ENCODE measurements around the gene TCEAL3. TPM values are rescaled to one million over a fixed set of nuclear protein-coding genes. Genes with fewer than 3 reads are reported as not detected.

The TCEAL3 gene
- total and polyA plus RNA-seq, 9 of the 15 experiments (the other 6 are each of a cell fraction or from before 2014, with no cell fraction given): not detected

DNA sequence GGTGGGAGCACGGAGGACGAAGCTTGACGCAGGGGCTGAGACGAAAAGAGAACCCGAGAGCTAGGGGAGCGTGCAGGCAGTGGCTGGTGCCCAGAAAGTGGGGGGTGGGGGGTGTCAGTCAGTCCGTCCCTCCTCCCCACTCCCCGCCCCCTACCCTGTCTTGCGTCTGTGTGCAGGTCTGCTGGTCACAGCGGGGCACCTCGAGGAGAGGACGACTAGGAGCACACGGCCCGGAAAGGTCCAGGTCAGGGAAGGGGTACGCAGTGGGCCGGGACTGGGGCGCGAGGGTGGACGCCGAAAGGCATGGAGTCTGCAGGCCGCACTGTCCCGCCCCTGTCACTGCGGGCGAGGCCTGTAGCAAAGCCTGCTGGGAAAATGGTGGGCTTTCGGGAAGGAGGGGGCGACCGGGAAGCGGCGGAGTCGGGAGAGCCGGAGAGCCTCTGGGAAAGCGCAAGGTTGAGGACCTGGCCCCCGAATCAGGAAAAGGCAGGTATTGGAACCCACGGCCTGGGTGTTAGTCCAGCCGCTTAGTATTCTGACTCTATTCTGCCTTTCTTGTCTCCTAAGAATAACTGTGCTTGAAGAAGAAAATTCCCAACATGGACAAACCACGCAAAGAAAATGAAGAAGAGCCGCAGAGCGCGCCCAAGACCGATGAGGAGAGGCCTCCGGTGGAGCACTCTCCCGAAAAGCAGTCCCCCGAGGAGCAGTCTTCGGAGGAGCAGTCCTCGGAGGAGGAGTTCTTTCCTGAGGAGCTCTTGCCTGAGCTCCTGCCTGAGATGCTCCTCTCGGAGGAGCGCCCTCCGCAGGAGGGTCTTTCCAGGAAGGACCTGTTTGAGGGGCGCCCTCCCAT lies 21.8 kb downstream of the TCEAL3 start:
- FAIRE-seq: peak; percentile 77
- H3K4me3 ChIP-seq: peak overlapping the region; percentile 45
- peaks cover 0 to 5% of the 10 kb centered on the region in 2 experiments; a peak in 3 of 5 replicates for H3K4me1 ChIP-seq (replicated peaks in 1 of 2; ENCODE audit: control insufficient read depth in 2 of 2, insufficient read depth in 2 of 2, low read length in 2 of 2)
- in situ Hi-C loops (cut with MboI) (no loop called here), intact Hi-C loops (cut with micrococcal nuclease) (no loop called here)
- no peaks in the 10 kb centered on the region for H3K9me1 ChIP-seq (ENCODE audit: control insufficient read depth, insufficient read depth, low read length)
- no peaks in the 10 kb centered on the region for H3K27me3 ChIP-seq (ENCODE audit: control insufficient read depth in 2 of 2, insufficient read depth in 2 of 2, low read length in 2 of 2)
- peak; percentile 90 for ATAC-seq
- peak overlapping the region; percentile 73 for H3K4me2 ChIP-seq (ENCODE audit: insufficient read depth, low read length)
- H3K9me3 ChIP-seq (replicated peaks; ENCODE audit: control insufficient read depth, insufficient read depth, low read depth, low read length): no peaks in the 10 kb centered on the region
- peak overlapping the region; percentile 82 for H2AFZ ChIP-seq (ENCODE audit: low read depth, low read length)
- 14% methylated on average over 22 of the region's 49 CpGs for WGBS (ENCODE audit: insufficient coverage, low coverage, missing lambda C conversion rate)
- no TSS peak for BruUV-seq (replicated peaks)
- peak overlapping the region; percentile 19; the same call in 2 of the 3 replicates for H3K27ac ChIP-seq (ENCODE audit: extremely low read depth, low read depth, low read length)
- peak; percentile 28 to 67 (median 32) for DNase-seq (ENCODE audit: extremely low read depth in 1 of 4, low spot score in 3 of 4)
- ChIA-PET POLR2A (interaction anchor here (1.0 to 1.3 kb wide), 2 partner anchors 14 to 56 kb away, joined by 3 to 4 read pairs; no protein-coding TSS in a partner anchor), CTCF (ENCODE audit: low intra/inter-chr PET ratio) (interaction anchor here (0.6 to 1.2 kb wide), 2 partner anchors 73 to 96 kb away, joined by 4 to 7 read pairs; no protein-coding TSS in a partner anchor)
- H3K79me2 ChIP-seq (ENCODE audit: control insufficient read depth, insufficient read depth, low read length): no peaks in the 10 kb centered on the region
- no peaks in the 10 kb centered on the region for H4K20me1 ChIP-seq (replicated peaks; ENCODE audit: control insufficient read depth, insufficient read depth, low read length)
- H3K36me3 ChIP-seq (ENCODE audit: control insufficient read depth, insufficient read depth, low read length): no peaks in the 10 kb centered on the region
- peak overlapping the region; percentile 39 to 70; a peak in 3 of 4 replicates for H3K9ac ChIP-seq (ENCODE audit: insufficient read depth in 1 of 2, low read depth in 2 of 2, low read length in 2 of 2)
- TF ChIP-seq EGR1 (conservative IDR thresholded peaks at IDR 0.05) (0 out of 2 replicates have a peak, but pooled peaks have one; percentile 9), CSDE1 (IDR thresholded peaks at IDR 0.05) (no peak), ZNF644 (tag; IDR thresholded peaks at IDR 0.05; ENCODE audit: low read depth) (no peak), ZNF124 (CRISPR knock-in tag; IDR thresholded peaks at IDR 0.05) (no peak), CC2D1A (IDR thresholded peaks at IDR 0.05) (no peak), SAFB (IDR thresholded peaks at IDR 0.05; ENCODE audit: borderline replicate concordance, low read depth, low read length) (no peak), CTBP1 (IDR thresholded peaks at IDR 0.05; ENCODE audit: borderline replicate concordance) (0 out of 2 replicates have a peak, but pooled peaks have one; percentile 26), ZNF347 (CRISPR knock-in tag; IDR thresholded peaks at IDR 0.05; ENCODE audit: low read depth) (no peak), MAZ (CRISPR knock-in tag; conservative IDR thresholded peaks at IDR 0.05 in 1 of 2, IDR thresholded peaks at IDR 0.05 in 1 of 2) (0 out of 4 replicates have a peak, but pooled peaks of 1 of the 2 experiments have one; percentile 33), XRCC3 (IDR thresholded peaks at IDR 0.05) (no peak), RAD21 (CRISPR knock-in tag; conservative IDR thresholded peaks at IDR 0.05 in 1 of 2, IDR thresholded peaks at IDR 0.05 in 1 of 2) (0 out of 4 replicates have a peak, but pooled peaks of 1 of the 2 experiments have one; percentile 11), FUS (optimal IDR thresholded peaks at IDR 0.05; ENCODE audit: low read depth, low read length) (no peak)
- TF ChIP-seq, protein P1, sequence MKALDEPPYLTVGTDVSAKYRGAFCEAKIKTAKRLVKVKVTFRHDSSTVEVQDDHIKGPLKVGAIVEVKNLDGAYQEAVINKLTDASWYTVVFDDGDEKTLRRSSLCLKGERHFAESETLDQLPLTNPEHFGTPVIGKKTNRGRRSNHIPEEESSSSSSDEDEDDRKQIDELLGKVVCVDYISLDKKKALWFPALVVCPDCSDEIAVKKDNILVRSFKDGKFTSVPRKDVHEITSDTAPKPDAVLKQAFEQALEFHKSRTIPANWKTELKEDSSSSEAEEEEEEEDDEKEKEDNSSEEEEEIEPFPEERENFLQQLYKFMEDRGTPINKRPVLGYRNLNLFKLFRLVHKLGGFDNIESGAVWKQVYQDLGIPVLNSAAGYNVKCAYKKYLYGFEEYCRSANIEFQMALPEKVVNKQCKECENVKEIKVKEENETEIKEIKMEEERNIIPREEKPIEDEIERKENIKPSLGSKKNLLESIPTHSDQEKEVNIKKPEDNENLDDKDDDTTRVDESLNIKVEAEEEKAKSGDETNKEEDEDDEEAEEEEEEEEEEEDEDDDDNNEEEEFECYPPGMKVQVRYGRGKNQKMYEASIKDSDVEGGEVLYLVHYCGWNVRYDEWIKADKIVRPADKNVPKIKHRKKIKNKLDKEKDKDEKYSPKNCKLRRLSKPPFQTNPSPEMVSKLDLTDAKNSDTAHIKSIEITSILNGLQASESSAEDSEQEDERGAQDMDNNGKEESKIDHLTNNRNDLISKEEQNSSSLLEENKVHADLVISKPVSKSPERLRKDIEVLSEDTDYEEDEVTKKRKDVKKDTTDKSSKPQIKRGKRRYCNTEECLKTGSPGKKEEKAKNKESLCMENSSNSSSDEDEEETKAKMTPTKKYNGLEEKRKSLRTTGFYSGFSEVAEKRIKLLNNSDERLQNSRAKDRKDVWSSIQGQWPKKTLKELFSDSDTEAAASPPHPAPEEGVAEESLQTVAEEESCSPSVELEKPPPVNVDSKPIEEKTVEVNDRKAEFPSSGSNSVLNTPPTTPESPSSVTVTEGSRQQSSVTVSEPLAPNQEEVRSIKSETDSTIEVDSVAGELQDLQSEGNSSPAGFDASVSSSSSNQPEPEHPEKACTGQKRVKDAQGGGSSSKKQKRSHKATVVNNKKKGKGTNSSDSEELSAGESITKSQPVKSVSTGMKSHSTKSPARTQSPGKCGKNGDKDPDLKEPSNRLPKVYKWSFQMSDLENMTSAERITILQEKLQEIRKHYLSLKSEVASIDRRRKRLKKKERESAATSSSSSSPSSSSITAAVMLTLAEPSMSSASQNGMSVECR (CRISPR knock-in tag; IDR thresholded peaks at IDR 0.05): 0 out of 2 replicates have a peak, but pooled peaks have one; percentile 31
- TF ChIP-seq, protein P2, sequence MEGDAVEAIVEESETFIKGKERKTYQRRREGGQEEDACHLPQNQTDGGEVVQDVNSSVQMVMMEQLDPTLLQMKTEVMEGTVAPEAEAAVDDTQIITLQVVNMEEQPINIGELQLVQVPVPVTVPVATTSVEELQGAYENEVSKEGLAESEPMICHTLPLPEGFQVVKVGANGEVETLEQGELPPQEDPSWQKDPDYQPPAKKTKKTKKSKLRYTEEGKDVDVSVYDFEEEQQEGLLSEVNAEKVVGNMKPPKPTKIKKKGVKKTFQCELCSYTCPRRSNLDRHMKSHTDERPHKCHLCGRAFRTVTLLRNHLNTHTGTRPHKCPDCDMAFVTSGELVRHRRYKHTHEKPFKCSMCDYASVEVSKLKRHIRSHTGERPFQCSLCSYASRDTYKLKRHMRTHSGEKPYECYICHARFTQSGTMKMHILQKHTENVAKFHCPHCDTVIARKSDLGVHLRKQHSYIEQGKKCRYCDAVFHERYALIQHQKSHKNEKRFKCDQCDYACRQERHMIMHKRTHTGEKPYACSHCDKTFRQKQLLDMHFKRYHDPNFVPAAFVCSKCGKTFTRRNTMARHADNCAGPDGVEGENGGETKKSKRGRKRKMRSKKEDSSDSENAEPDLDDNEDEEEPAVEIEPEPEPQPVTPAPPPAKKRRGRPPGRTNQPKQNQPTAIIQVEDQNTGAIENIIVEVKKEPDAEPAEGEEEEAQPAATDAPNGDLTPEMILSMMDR (IDR thresholded peaks at IDR 0.05 in 2 of 3, conservative IDR thresholded peaks at IDR 0.05 in 1 of 3; ENCODE audit: insufficient read depth in 2 of 3, low read depth in 1 of 3, low read length in 3 of 3): peak; percentile 58 to 83 (median 80)
